ENCODE results near the gene SYCP3.

DNA sequence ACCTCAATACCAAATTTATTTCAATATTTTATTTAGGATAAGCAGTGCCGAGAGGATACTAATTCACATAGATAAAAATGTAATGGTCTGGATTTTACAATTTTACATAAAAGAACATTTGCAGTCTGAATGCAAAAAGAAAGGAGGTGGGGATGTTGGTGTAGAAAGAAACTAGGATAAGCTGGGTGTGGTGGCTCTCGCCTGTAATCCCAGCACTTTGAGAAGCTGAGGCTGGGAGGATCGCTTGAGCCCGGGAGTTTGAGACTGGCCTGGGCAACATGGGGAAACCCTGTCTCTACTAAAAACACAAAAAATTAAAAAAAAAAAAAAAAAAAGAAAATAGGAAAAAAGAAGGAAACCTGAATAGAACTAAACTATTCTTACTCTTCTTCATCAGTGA lies 16.9 kb downstream of the SYCP3 start:
- TF ChIP-seq, protein P1, sequence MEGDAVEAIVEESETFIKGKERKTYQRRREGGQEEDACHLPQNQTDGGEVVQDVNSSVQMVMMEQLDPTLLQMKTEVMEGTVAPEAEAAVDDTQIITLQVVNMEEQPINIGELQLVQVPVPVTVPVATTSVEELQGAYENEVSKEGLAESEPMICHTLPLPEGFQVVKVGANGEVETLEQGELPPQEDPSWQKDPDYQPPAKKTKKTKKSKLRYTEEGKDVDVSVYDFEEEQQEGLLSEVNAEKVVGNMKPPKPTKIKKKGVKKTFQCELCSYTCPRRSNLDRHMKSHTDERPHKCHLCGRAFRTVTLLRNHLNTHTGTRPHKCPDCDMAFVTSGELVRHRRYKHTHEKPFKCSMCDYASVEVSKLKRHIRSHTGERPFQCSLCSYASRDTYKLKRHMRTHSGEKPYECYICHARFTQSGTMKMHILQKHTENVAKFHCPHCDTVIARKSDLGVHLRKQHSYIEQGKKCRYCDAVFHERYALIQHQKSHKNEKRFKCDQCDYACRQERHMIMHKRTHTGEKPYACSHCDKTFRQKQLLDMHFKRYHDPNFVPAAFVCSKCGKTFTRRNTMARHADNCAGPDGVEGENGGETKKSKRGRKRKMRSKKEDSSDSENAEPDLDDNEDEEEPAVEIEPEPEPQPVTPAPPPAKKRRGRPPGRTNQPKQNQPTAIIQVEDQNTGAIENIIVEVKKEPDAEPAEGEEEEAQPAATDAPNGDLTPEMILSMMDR (IDR thresholded peaks at IDR 0.05; ENCODE audit: borderline replicate concordance, extremely low read depth, low read length, poor library complexity, severe bottlenecking) = no peak
- no peak for TF ChIP-seq EZH2 (IDR thresholded peaks at IDR 0.05; ENCODE audit: borderline replicate concordance, low read depth, low read length, severe bottlenecking)

Measured in DND-41 (cell line).